GM18519 (cell line): Measurements from ENCODE around the gene IZUMO2.
"Not testable (repeated sequence)": the region's sequence is repeated elsewhere in the genome, so short reads cannot be mapped to it uniquely, and the experiment has no call there.

ENCODE experiments used
- ATAC-seq: cut with Tn5 transposase; IDR thresholded peaks from one replicate; pipeline ENCODE4 v1.9.1; 2021; ENCODE audit warnings: mild to moderate bottlenecking, moderate library complexity; ENCODE audit not compliant: unreplicated experiment, low FRiP score

Gene IZUMO2

GRCh38 chr19:50187937-50188336 is 24.9 kb upstream of the IZUMO2 start:
- ATAC-seq: no peak

GRCh38 chr19:50184196-50184595 is 21.1 kb upstream of the IZUMO2 start:
- no peak for ATAC-seq

- ATAC-seq: no peak
Observed at GRCh38 chr19:50181121-50181520, 18.0 kb upstream of the IZUMO2 start.

- no peak for ATAC-seq
Observed at GRCh38 chr19:50178859-50179537, 15.9 kb upstream of the IZUMO2 start.

- ATAC-seq: no peak
Observed at GRCh38 chr19:50178320-50178719, 15.2 kb upstream of the IZUMO2 start.

GRCh38 chr19:50176775-50177174 is 13.7 kb upstream of the IZUMO2 start:
- ATAC-seq: no peak

GRCh38 chr19:50175924-50176323 is 12.8 kb upstream of the IZUMO2 start:
- no peak for ATAC-seq

GRCh38 chr19:50174100-50174793 is 11.2 kb upstream of the IZUMO2 start:
- no peak for ATAC-seq

GRCh38 chr19:50173127-50173526 is 10.0 kb upstream of the IZUMO2 start:
- no peak for ATAC-seq

- ATAC-seq: no peak
Observed at GRCh38 chr19:50172726-50173125, 9.6 kb upstream of the IZUMO2 start.

GRCh38 chr19:50171752-50172151 is 8.7 kb upstream of the IZUMO2 start:
- no peak for ATAC-seq

- ATAC-seq: no peak
Observed at GRCh38 chr19:50167314-50167721, 4.2 kb upstream of the IZUMO2 start.

GRCh38 chr19:50159078-50159477 is 4.0 kb downstream of the IZUMO2 start:
- ATAC-seq: no peak

- ATAC-seq: no peak
Observed at GRCh38 chr19:50158577-50158976, 4.5 kb downstream of the IZUMO2 start.

- ATAC-seq: no peak
Observed at GRCh38 chr19:50155520-50156109, 7.5 kb downstream of the IZUMO2 start.

- no peak for ATAC-seq
Observed at GRCh38 chr19:50154529-50154928, 8.6 kb downstream of the IZUMO2 start.

GRCh38 chr19:50152578-50152977 is 10.5 kb downstream of the IZUMO2 start:
- ATAC-seq: no peak

GRCh38 chr19:50148528-50148927 is 14.6 kb downstream of the IZUMO2 start:
- no peak for ATAC-seq

GRCh38 chr19:50147462-50148423 is 15.3 kb downstream of the IZUMO2 start:
- no peak for ATAC-seq

GRCh38 chr19:50141921-50142320 is 21.2 kb downstream of the IZUMO2 start:
- ATAC-seq: not testable (repeated sequence)
